Activated T-cell treated with anti-CD3 and anti-CD28 coated beads, Interleukin-2, amount 50 U/mL, for 72 hours (primary cell): ENCODE measurements around the gene HENMT1. TPM values are rescaled to one million over a fixed set of nuclear protein-coding genes. Genes with fewer than 3 reads are reported as not detected.
"Not testable (repeated sequence)": the region's sequence is repeated elsewhere in the genome, so short reads cannot be mapped to it uniquely, and the experiment has no call there.

ENCODE experiments used
- ATAC-seq, 2 donors: fragments of 150-1000 bp; cut with Tn5 transposase; replicated peaks in 1 of 2; 2 replicates each; pipeline ENCODE4 v1.10.0; 2021; ENCODE audit warnings: moderate library complexity in 2 of 2, mild to moderate bottlenecking in 1 of 2
- DNase-seq, 2 donors: peaks; one replicate each; pipeline ENCODE4 v3.0.0; 2021 to 2022; ENCODE audit warnings: mixed read lengths in 1 of 2
- H3K27ac Mint-ChIP-seq: one replicate; pipeline ENCODE4 v1.8.0; 2022; ENCODE audit warnings: mild to moderate bottlenecking, moderate library complexity, mixed read lengths
- H3K27me3 Mint-ChIP-seq: one replicate; pipeline ENCODE4 v1.8.0; 2022; ENCODE audit warnings: low read depth, mixed read lengths
- H3K36me3 Mint-ChIP-seq, 2 donors: one replicate each; pipeline ENCODE4 v1.8.0; 2022; ENCODE audit warnings: mixed read lengths in 2 of 2, mild to moderate bottlenecking in 1 of 2; ENCODE audit not compliant: insufficient read depth in 2 of 2
- H3K4me1 Mint-ChIP-seq: one replicate; pipeline ENCODE4 v1.8.0; 2022; ENCODE audit warnings: low read depth, mixed read lengths
- H3K4me3 Mint-ChIP-seq, 2 donors: one replicate each; pipeline ENCODE4 v1.8.0; 2022; ENCODE audit warnings: mild to moderate bottlenecking in 2 of 2, mixed read lengths in 2 of 2, moderate library complexity in 2 of 2
- H3K9me3 Mint-ChIP-seq, 2 donors: one replicate each; pipeline ENCODE4 v1.8.0; 2022; ENCODE audit warnings: mixed read lengths in 2 of 2
- total RNA-seq, 2 donors: library from RNA; stranded (reverse); gene quantifications; one replicate each; pipeline ENCODE4 v1.2.3, GENCODE V29; 2022

HENMT1 gene
- 10 to 100 TPM; 21.1 to 25.1 TPM for total RNA-seq

- peak within 1 kb of the TSS; percentile 97 for H3K27ac Mint-ChIP-seq
- ATAC-seq (peak; percentile 91 to 93), DNase-seq (peak; percentile 85 to 87)
- no peaks in the 10 kb centered on the region for H3K9me3 Mint-ChIP-seq
- H3K27me3 Mint-ChIP-seq: no peaks in the 10 kb centered on the region
- peaks cover 0 to 3% of the 10 kb centered on the region in 2 donors for H3K36me3 Mint-ChIP-seq
- peak within 1 kb of the TSS; percentile 85 to 90 for H3K4me3 Mint-ChIP-seq
- peaks cover 48% of the 10 kb centered on the region for H3K4me1 Mint-ChIP-seq
Observed at GRCh38 chr1:108661030-108661609, at the start of gene HENMT1. Gene HENMT1 (minus strand): TSS chr1:108661093. CDS start chr1:108659884, 1,209 bp downstream.

GRCh38 chr1:108708691-108709660 lies 48.1 kb upstream of the HENMT1 start:
- DNase-seq: peak; percentile 69 to 71
- H3K27me3 Mint-ChIP-seq: no peaks in the 10 kb centered on the region
- no peaks in the 10 kb centered on the region for H3K9me3 Mint-ChIP-seq
- H3K27ac Mint-ChIP-seq: peak overlapping the region; percentile 38
- H3K4me3 Mint-ChIP-seq: no peak overlapping the region
- peaks cover 23% of the 10 kb centered on the region for H3K4me1 Mint-ChIP-seq
- ATAC-seq: peak; percentile 72
- no peaks in the 10 kb centered on the region for H3K36me3 Mint-ChIP-seq

- H3K36me3 Mint-ChIP-seq: peaks cover 0 to 2% of the 10 kb centered on the region in 2 donors
- peaks cover 33% of the 10 kb centered on the region for H3K4me1 Mint-ChIP-seq
- H3K4me3 Mint-ChIP-seq: no peak overlapping the region
- H3K27me3 Mint-ChIP-seq: no peaks in the 10 kb centered on the region
- no peaks in the 10 kb centered on the region for H3K9me3 Mint-ChIP-seq
- no peak overlapping the region for H3K27ac Mint-ChIP-seq
- ATAC-seq (no peak), DNase-seq (no peak)
Observed at GRCh38 chr1:108706643-108707042, 45.8 kb upstream of the HENMT1 start.

- DNase-seq (peak in 1 of 2 donors; percentile 8), ATAC-seq (no peak)
- Mint-ChIP-seq H3K36me3 (peaks cover 6 to 12% of the 10 kb centered on the region in 2 donors), H3K9me3 (no peaks in the 10 kb centered on the region), H3K27ac (peak overlapping the region; percentile 80), H3K4me3 (peak overlapping the region in 1 of 2 donors; percentile 60), H3K27me3 (no peaks in the 10 kb centered on the region), H3K4me1 (peaks cover 36% of the 10 kb centered on the region)
Observed at GRCh38 chr1:108704496-108704895, 43.6 kb upstream of the HENMT1 start.

GRCh38 chr1:108703939-108704338 lies 43.0 kb upstream of the HENMT1 start:
- H3K9me3 Mint-ChIP-seq: no peaks in the 10 kb centered on the region
- H3K36me3 Mint-ChIP-seq: peaks cover 11 to 17% of the 10 kb centered on the region in 2 donors
- H3K27ac Mint-ChIP-seq: peak overlapping the region; percentile 80
- DNase-seq (peak; percentile 22 to 50), ATAC-seq (peak; percentile 78 to 86)
- H3K27me3 Mint-ChIP-seq: no peaks in the 10 kb centered on the region
- H3K4me1 Mint-ChIP-seq: peaks cover 39% of the 10 kb centered on the region
- H3K4me3 Mint-ChIP-seq: peak overlapping the region; percentile 55 to 60

- H3K36me3 Mint-ChIP-seq: peaks cover 15 to 32% of the 10 kb centered on the region in 2 donors
- not testable (repeated sequence) for H3K27ac Mint-ChIP-seq, H3K9me3 Mint-ChIP-seq, H3K27me3 Mint-ChIP-seq, DNase-seq, H3K4me3 Mint-ChIP-seq, ATAC-seq
- peaks cover 54% of the 10 kb centered on the region for H3K4me1 Mint-ChIP-seq
Observed at GRCh38 chr1:108702109-108702508, 41.2 kb upstream of the HENMT1 start.

GRCh38 chr1:108701176-108701849 lies 40.4 kb upstream of the HENMT1 start:
- H3K4me1 Mint-ChIP-seq: peaks cover 57% of the 10 kb centered on the region
- DNase-seq (no peak), ATAC-seq (no peak)
- no peaks in the 10 kb centered on the region for H3K27me3 Mint-ChIP-seq
- H3K4me3 Mint-ChIP-seq: no peak overlapping the region
- peaks cover 15 to 38% of the 10 kb centered on the region in 2 donors for H3K36me3 Mint-ChIP-seq
- H3K9me3 Mint-ChIP-seq: no peaks in the 10 kb centered on the region
- H3K27ac Mint-ChIP-seq: peak overlapping the region; percentile 8

GRCh38 chr1:108699375-108700332 lies 38.8 kb upstream of the HENMT1 start:
- H3K4me1 Mint-ChIP-seq: peaks cover 59% of the 10 kb centered on the region
- no peaks in the 10 kb centered on the region for H3K27me3 Mint-ChIP-seq
- H3K9me3 Mint-ChIP-seq: no peaks in the 10 kb centered on the region
- peak overlapping the region; percentile 93 for H3K27ac Mint-ChIP-seq
- H3K4me3 Mint-ChIP-seq: peak overlapping the region; percentile 66 to 74
- no peak for ATAC-seq
- DNase-seq: no peak
- peaks cover 17 to 49% of the 10 kb centered on the region in 2 donors for H3K36me3 Mint-ChIP-seq

- ATAC-seq (no peak), DNase-seq (no peak)
- peaks cover 60% of the 10 kb centered on the region for H3K4me1 Mint-ChIP-seq
- peaks cover 25 to 59% of the 10 kb centered on the region in 2 donors for H3K36me3 Mint-ChIP-seq
- no peaks in the 10 kb centered on the region for H3K27me3 Mint-ChIP-seq
- no peaks in the 10 kb centered on the region for H3K9me3 Mint-ChIP-seq
- H3K4me3 Mint-ChIP-seq: peak overlapping the region; percentile 71 to 74
- H3K27ac Mint-ChIP-seq: peak overlapping the region; percentile 86
Observed at GRCh38 chr1:108695535-108695934, 34.6 kb upstream of the HENMT1 start.

GRCh38 chr1:108692724-108693655 lies 32.1 kb upstream of the HENMT1 start:
- H3K4me3 Mint-ChIP-seq: peak overlapping the region; percentile 97 to 99
- peaks cover 47% of the 10 kb centered on the region for H3K4me1 Mint-ChIP-seq
- H3K27me3 Mint-ChIP-seq: no peaks in the 10 kb centered on the region
- peak; percentile 79 to 82 for ATAC-seq
- no peaks in the 10 kb centered on the region for H3K9me3 Mint-ChIP-seq
- DNase-seq: peak; percentile 74 to 82
- H3K36me3 Mint-ChIP-seq: peaks cover 11 to 36% of the 10 kb centered on the region in 2 donors
- peak overlapping the region; percentile 87 for H3K27ac Mint-ChIP-seq

GRCh38 chr1:108691942-108692723 lies 31.2 kb upstream of the HENMT1 start, which contains the start of gene PRPF38B:
Gene PRPF38B (plus strand): TSS chr1:108692310. CDS start chr1:108692592, 282 bp downstream.
- Mint-ChIP-seq H3K4me3 (peak within 1 kb of the TSS; percentile 97 to 99), H3K27ac (peak within 1 kb of the TSS; percentile 96), H3K4me1 (peaks cover 38% of the 10 kb centered on the region), H3K36me3 (peaks cover 10 to 31% of the 10 kb centered on the region in 2 donors), H3K27me3 (no peaks in the 10 kb centered on the region), H3K9me3 (no peaks in the 10 kb centered on the region)
- DNase-seq (peak; percentile 93 to 95), ATAC-seq (peak; percentile 89)
